OCI-LY7 (cell line): Measurements from ENCODE around the gene CTPS1. TPM values are rescaled to one million over a fixed set of nuclear protein-coding genes. Genes with fewer than 3 reads are reported as not detected.

Experiments used
- BruUV-seq: library from RNA; stranded (reverse); fragments of 400-500 nt; replicated peaks from 2 replicates; lab custom pipeline; 2021; lab: Mats Ljungman, UMichigan
- CTCF ChIA-PET: fragments of 300-600 bp; sonication (Branson Sonifier 250); formaldehyde crosslinking; loops from one replicate; lab custom pipeline; 2022; ENCODE audit warnings: antibody characterized with exemption; ENCODE audit not compliant: unreplicated experiment; lab: Charles Lee
- POLR2A ChIA-PET: fragments of 300-600 bp; sonication (Branson Sonifier 250); formaldehyde crosslinking; loops from one replicate; lab custom pipeline; 2022; ENCODE audit warnings: antibody characterized with exemption; lab: Charles Lee
- DNase-seq: peaks from one replicate; pipeline ENCODE4 v3.0.0-alpha.2; 2015; ENCODE audit warnings: low spot score
- H2AFZ ChIP-seq: fragments of 200-600 bp; sonication (generic), shearing (Covaris generic); 2 replicates; pipeline ENCODE4 v1.6.1; 2014; ENCODE audit warnings: mild to moderate bottlenecking, antibody characterized with exemption, low read length, moderate library complexity
- H3K27ac ChIP-seq: fragments of 200-600 bp; sonication (generic); 2 replicates; pipeline ENCODE4 v1.5.1; 2014; ENCODE audit warnings: mixed run types, low read depth, mild to moderate bottlenecking, moderate library complexity, low read length, inconsistent platforms; ENCODE audit not compliant: poor library complexity, severe bottlenecking
- H3K36me3 ChIP-seq: fragments of 200-600 bp; sonication (generic); 2 replicates; pipeline ENCODE4 v1.6.1; 2014; ENCODE audit warnings: mild to moderate bottlenecking, antibody characterized with exemption, low read length, moderate library complexity, mixed read lengths; ENCODE audit not compliant: insufficient read depth
- H3K4me1 ChIP-seq: fragments of 200-600 bp; sonication (generic); 2 replicates; pipeline ENCODE4 v1.5.1; 2014; ENCODE audit warnings: mild to moderate bottlenecking, low read length; ENCODE audit not compliant: insufficient read depth, poor library complexity, severe bottlenecking
- H3K4me2 ChIP-seq: fragments of 200-600 bp; sonication (generic); 2 replicates; pipeline ENCODE4 v1.6.1; 2014; ENCODE audit warnings: mild to moderate bottlenecking, low read length
- H3K4me3 ChIP-seq: fragments of 200-600 bp; sonication (generic); 2 replicates; pipeline ENCODE4 v1.5.1; 2014; ENCODE audit warnings: mild to moderate bottlenecking, low read depth, low read length; ENCODE audit not compliant: poor library complexity, severe bottlenecking
- H3K79me2 ChIP-seq: fragments of 200-600 bp; sonication (generic); 2 replicates; pipeline ENCODE4 v1.6.1; 2016; ENCODE audit warnings: low read depth, mild to moderate bottlenecking, low read length, moderate library complexity, mixed read lengths; ENCODE audit not compliant: insufficient read depth
- H3K9me2 ChIP-seq: fragments of 200-600 bp; sonication (generic); 2 replicates; pipeline ENCODE4 v1.6.1; 2016; ENCODE audit warnings: mild to moderate bottlenecking, low read length, mixed read lengths; ENCODE audit not compliant: insufficient read depth
- H3K9me3 ChIP-seq: fragments of 200-600 bp; sonication (generic); 2 replicates; pipeline ENCODE4 v1.6.1; 2014; ENCODE audit warnings: mild to moderate bottlenecking, mixed run types, low read length, mixed read lengths
- H4K20me1 ChIP-seq: fragments of 200-600 bp; sonication (generic); 2 replicates; pipeline ENCODE4 v1.6.1; 2014; ENCODE audit warnings: mild to moderate bottlenecking, antibody characterized with exemption, low read length, moderate library complexity, mixed read lengths; ENCODE audit not compliant: insufficient read depth
- EZH2phosphoT487 ChIP-seq: fragments of 200-600 bp; sonication (generic); IDR thresholded peaks from 2 replicates; pipeline ENCODE4 v1.6.1; 2018; ENCODE audit warnings: low read depth, borderline replicate concordance, mild to moderate bottlenecking, mixed run types, antibody characterized with exemption, low read length, moderate library complexity, mixed read lengths
- intact Hi-C: fragments of 100-400 bp; cut with micrococcal nuclease; formaldehyde crosslinking; loops from one replicate; pipeline ENCODE4 v1.10.0; 2022; ENCODE audit not compliant: unreplicated experiment
- total RNA-seq, 2 experiments: library from RNA; depleted of rRNA in 1 of 2; stranded (reverse); fragments of >200 nt in 1 of 2; shearing (Covaris generic) in 1 of 2; gene quantifications; 2 replicates each; pipeline ENCODE4 v1.2.3, GENCODE V29; 2014 to 2022
- TF ChIP-seq, protein P1 (sequence below): fragments of 200-600 bp; sonication (generic); conservative IDR thresholded peaks from 2 replicates; pipeline ENCODE4 v1.5.1; 2014; ENCODE audit warnings: mild to moderate bottlenecking, antibody characterized with exemption, low read length, moderate library complexity, mixed read lengths

The CTPS1 gene
- total RNA-seq, 2 experiments from 2014 or later = 58.9 to 117 TPM

DNA sequence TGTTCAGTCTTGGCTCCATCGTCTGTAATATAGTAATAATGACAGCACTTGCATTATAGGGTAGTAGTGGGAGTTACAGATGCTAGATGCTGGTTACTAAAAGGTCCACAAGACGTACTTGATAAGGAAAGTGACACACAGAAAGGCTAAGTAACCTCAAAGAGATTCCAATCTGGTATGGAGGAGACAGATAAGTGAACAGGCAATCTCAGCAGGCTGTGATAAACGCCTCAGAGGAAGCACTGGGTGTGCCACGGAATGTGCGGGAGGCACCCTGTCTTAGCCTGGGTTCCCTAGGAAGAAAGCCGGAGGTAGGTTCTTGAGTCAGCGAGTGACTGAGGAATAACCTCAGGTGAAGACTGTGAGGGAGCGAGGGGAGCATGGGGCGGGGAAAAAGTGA, 4.6 kb upstream of the CTPS1 start:
- intact Hi-C loops = loop anchor here (5.0 kb wide), 1 partner anchor 1062 kb away; no protein-coding TSS in a partner anchor
- TF ChIP-seq, protein P1, sequence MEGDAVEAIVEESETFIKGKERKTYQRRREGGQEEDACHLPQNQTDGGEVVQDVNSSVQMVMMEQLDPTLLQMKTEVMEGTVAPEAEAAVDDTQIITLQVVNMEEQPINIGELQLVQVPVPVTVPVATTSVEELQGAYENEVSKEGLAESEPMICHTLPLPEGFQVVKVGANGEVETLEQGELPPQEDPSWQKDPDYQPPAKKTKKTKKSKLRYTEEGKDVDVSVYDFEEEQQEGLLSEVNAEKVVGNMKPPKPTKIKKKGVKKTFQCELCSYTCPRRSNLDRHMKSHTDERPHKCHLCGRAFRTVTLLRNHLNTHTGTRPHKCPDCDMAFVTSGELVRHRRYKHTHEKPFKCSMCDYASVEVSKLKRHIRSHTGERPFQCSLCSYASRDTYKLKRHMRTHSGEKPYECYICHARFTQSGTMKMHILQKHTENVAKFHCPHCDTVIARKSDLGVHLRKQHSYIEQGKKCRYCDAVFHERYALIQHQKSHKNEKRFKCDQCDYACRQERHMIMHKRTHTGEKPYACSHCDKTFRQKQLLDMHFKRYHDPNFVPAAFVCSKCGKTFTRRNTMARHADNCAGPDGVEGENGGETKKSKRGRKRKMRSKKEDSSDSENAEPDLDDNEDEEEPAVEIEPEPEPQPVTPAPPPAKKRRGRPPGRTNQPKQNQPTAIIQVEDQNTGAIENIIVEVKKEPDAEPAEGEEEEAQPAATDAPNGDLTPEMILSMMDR = no peak
- TF ChIP-seq EZH2phosphoT487 = no peak
- peaks cover 11% of the 10 kb centered on the region for H3K4me1 ChIP-seq
- no peak overlapping the region for H3K4me2 ChIP-seq
- H2AFZ ChIP-seq = no peak overlapping the region
- H3K27ac ChIP-seq = no peak overlapping the region
- no TSS peak for BruUV-seq
- H3K4me3 ChIP-seq = no peak overlapping the region
- H4K20me1 ChIP-seq = no peaks in the 10 kb centered on the region
- CTCF ChIA-PET = no interaction called here
- no peaks in the 10 kb centered on the region for H3K9me3 ChIP-seq
- DNase-seq = no peak
- no peaks in the 10 kb centered on the region for H3K36me3 ChIP-seq
- POLR2A ChIA-PET = interaction anchor here (0.8 kb wide), 1 partner anchor 110 kb away, joined by 3 read pairs; no protein-coding TSS in a partner anchor
- no peaks in the 10 kb centered on the region for H3K9me2 ChIP-seq
- H3K79me2 ChIP-seq = no peaks in the 10 kb centered on the region

GRCh38 chr1:40976952-40977690, 2.4 kb upstream of the CTPS1 start:
- intact Hi-C loops = loop anchor here (5.0 kb wide), 1 partner anchor 1060 kb away; no protein-coding TSS in a partner anchor
- TF ChIP-seq EZH2phosphoT487 = no peak
- TF ChIP-seq, protein P1 = no peak
- H4K20me1 ChIP-seq = peaks cover 8% of the 10 kb centered on the region; the same call in 1 of the 2 replicates
- DNase-seq = no peak
- BruUV-seq = no TSS peak
- peaks cover 23% of the 10 kb centered on the region for H3K4me1 ChIP-seq
- H3K9me3 ChIP-seq = no peaks in the 10 kb centered on the region
- H2AFZ ChIP-seq = no peak overlapping the region
- H3K4me2 ChIP-seq = no peak overlapping the region
- no peak overlapping the region for H3K27ac ChIP-seq
- H3K36me3 ChIP-seq = peaks cover 20% of the 10 kb centered on the region
- no peaks in the 10 kb centered on the region for H3K9me2 ChIP-seq
- ChIA-PET CTCF (no interaction called here), POLR2A (interaction anchor here (0.6 kb wide), 1 partner anchor 263 kb away, joined by 6 read pairs; no protein-coding TSS in a partner anchor)
- H3K79me2 ChIP-seq = peaks cover 21% of the 10 kb centered on the region
- no peak overlapping the region for H3K4me3 ChIP-seq

GRCh38 chr1:40977716-40978115, 1.8 kb upstream of the CTPS1 start:
- H3K4me2 ChIP-seq = no peak overlapping the region
- H3K79me2 ChIP-seq = peaks cover 27% of the 10 kb centered on the region
- H3K9me3 ChIP-seq = no peaks in the 10 kb centered on the region
- BruUV-seq = no TSS peak
- no peak overlapping the region for H3K4me3 ChIP-seq
- ChIA-PET CTCF (no interaction called here), POLR2A (interaction anchor here (0.6 kb wide), 2 partner anchors 263 to 585 kb away, joined by 3 to 6 read pairs; no protein-coding TSS in a partner anchor)
- no peak for DNase-seq
- peaks cover 12% of the 10 kb centered on the region; the same call in 1 of the 2 replicates for H4K20me1 ChIP-seq
- H3K27ac ChIP-seq = no peak overlapping the region
- H2AFZ ChIP-seq = no peak overlapping the region
- H3K36me3 ChIP-seq = peaks cover 26% of the 10 kb centered on the region
- intact Hi-C loops = loop anchor here (5.0 kb wide), 1 partner anchor 1060 kb away; no protein-coding TSS in a partner anchor
- H3K4me1 ChIP-seq = peaks cover 28% of the 10 kb centered on the region
- no peaks in the 10 kb centered on the region for H3K9me2 ChIP-seq
- TF ChIP-seq EZH2phosphoT487 = no peak
- TF ChIP-seq, protein P1 = no peak
